Measurements from ENCODE around the gene WWC1.

The WWC1 gene

GRCh38 chr5:168354397-168354796 lies 63.0 kb downstream of the WWC1 start:
- no peak overlapping the region for H3K4me2 ChIP-seq (ENCODE audit: low read length)
- no peak overlapping the region for H3K4me3 ChIP-seq (ENCODE audit: low read depth, low read length, poor library complexity, severe bottlenecking)
- H2AFZ ChIP-seq (ENCODE audit: low read length) = no peak overlapping the region
- H3K9me2 ChIP-seq (ENCODE audit: low read depth, low read length) = no peaks in the 10 kb centered on the region
- no peaks in the 10 kb centered on the region for H3K79me2 ChIP-seq (ENCODE audit: insufficient read depth, low read length)
- no peaks in the 10 kb centered on the region for H3K4me1 ChIP-seq (ENCODE audit: insufficient read depth, low read length, severe bottlenecking)
- H3K27ac ChIP-seq (ENCODE audit: low read depth, low read length, poor library complexity, severe bottlenecking) = no peak overlapping the region
- peaks cover 3% of the 10 kb centered on the region; the same call in 1 of the 2 replicates for H3K27me3 ChIP-seq (ENCODE audit: insufficient read depth, low read length)
- no peaks in the 10 kb centered on the region for H4K20me1 ChIP-seq (ENCODE audit: insufficient read depth, low read length)
- no peak for TF ChIP-seq EZH2 (IDR thresholded peaks at IDR 0.05; ENCODE audit: borderline replicate concordance, low read length)
- no peak for TF ChIP-seq CTCF (IDR thresholded peaks at IDR 0.05; ENCODE audit: low read length)
- no peaks in the 10 kb centered on the region for H3F3A ChIP-seq (ENCODE audit: insufficient read depth, low read length)
- H3K36me3 ChIP-seq (ENCODE audit: insufficient read depth, low read length) = no peaks in the 10 kb centered on the region
- no peaks in the 10 kb centered on the region for H3K9me3 ChIP-seq (ENCODE audit: low read length)
- no peak overlapping the region for H3K9ac ChIP-seq (ENCODE audit: low read length)

GRCh38 chr5:168356171-168356570 lies 64.7 kb downstream of the WWC1 start:
- Histone ChIP-seq H3K27me3 (ENCODE audit: insufficient read depth, low read length) (peaks cover 3% of the 10 kb centered on the region; the same call in 1 of the 2 replicates), H3K4me1 (ENCODE audit: insufficient read depth, low read length, severe bottlenecking) (no peaks in the 10 kb centered on the region), H3K9me2 (ENCODE audit: low read depth, low read length) (no peaks in the 10 kb centered on the region), H2AFZ (ENCODE audit: low read length) (no peak overlapping the region), H3K4me2 (ENCODE audit: low read length) (no peak overlapping the region), H4K20me1 (ENCODE audit: insufficient read depth, low read length) (no peaks in the 10 kb centered on the region), H3K27ac (ENCODE audit: low read depth, low read length, poor library complexity, severe bottlenecking) (no peak overlapping the region), H3K79me2 (ENCODE audit: insufficient read depth, low read length) (no peaks in the 10 kb centered on the region), H3K9ac (ENCODE audit: low read length) (no peak overlapping the region), H3F3A (ENCODE audit: insufficient read depth, low read length) (no peaks in the 10 kb centered on the region), H3K36me3 (ENCODE audit: insufficient read depth, low read length) (no peaks in the 10 kb centered on the region), H3K4me3 (ENCODE audit: low read depth, low read length, poor library complexity, severe bottlenecking) (no peak overlapping the region), H3K9me3 (ENCODE audit: low read length) (no peaks in the 10 kb centered on the region)
- TF ChIP-seq EZH2 (IDR thresholded peaks at IDR 0.05; ENCODE audit: borderline replicate concordance, low read length) (no peak), CTCF (IDR thresholded peaks at IDR 0.05; ENCODE audit: low read length) (no peak)

- no peaks in the 10 kb centered on the region for H3F3A ChIP-seq (ENCODE audit: insufficient read depth, low read length)
- peaks cover 2% of the 10 kb centered on the region; the same call in 1 of the 2 replicates for H3K27me3 ChIP-seq (ENCODE audit: insufficient read depth, low read length)
- no peak overlapping the region for H2AFZ ChIP-seq (ENCODE audit: low read length)
- no peaks in the 10 kb centered on the region for H3K9me3 ChIP-seq (ENCODE audit: low read length)
- no peak overlapping the region for H3K4me2 ChIP-seq (ENCODE audit: low read length)
- no peaks in the 10 kb centered on the region for H4K20me1 ChIP-seq (ENCODE audit: insufficient read depth, low read length)
- TF ChIP-seq CTCF (IDR thresholded peaks at IDR 0.05; ENCODE audit: low read length) = no peak
- no peak for TF ChIP-seq EZH2 (IDR thresholded peaks at IDR 0.05; ENCODE audit: borderline replicate concordance, low read length)
- no peaks in the 10 kb centered on the region for H3K36me3 ChIP-seq (ENCODE audit: insufficient read depth, low read length)
- H3K4me1 ChIP-seq (ENCODE audit: insufficient read depth, low read length, severe bottlenecking) = no peaks in the 10 kb centered on the region
- no peaks in the 10 kb centered on the region for H3K79me2 ChIP-seq (ENCODE audit: insufficient read depth, low read length)
- H3K27ac ChIP-seq (ENCODE audit: low read depth, low read length, poor library complexity, severe bottlenecking) = no peak overlapping the region
- H3K9ac ChIP-seq (ENCODE audit: low read length) = no peak overlapping the region
- H3K4me3 ChIP-seq (ENCODE audit: low read depth, low read length, poor library complexity, severe bottlenecking) = no peak overlapping the region
- no peaks in the 10 kb centered on the region for H3K9me2 ChIP-seq (ENCODE audit: low read depth, low read length)
These were observed 65.1 kb downstream of the WWC1 start for GRCh38 chr5:168356592-168356991.
